GM19455 (cell line): ENCODE data around the gene DHRS7C.
"Not testable (repeated sequence)": the region's sequence is repeated elsewhere in the genome, so short reads cannot be mapped to it uniquely, and the experiment has no call there.

Experiments
- ATAC-seq: cut with Tn5 transposase; IDR thresholded peaks from one replicate; pipeline ENCODE4 v1.9.1; 2021; ENCODE audit not compliant: unreplicated experiment

The DHRS7C gene

DNA sequence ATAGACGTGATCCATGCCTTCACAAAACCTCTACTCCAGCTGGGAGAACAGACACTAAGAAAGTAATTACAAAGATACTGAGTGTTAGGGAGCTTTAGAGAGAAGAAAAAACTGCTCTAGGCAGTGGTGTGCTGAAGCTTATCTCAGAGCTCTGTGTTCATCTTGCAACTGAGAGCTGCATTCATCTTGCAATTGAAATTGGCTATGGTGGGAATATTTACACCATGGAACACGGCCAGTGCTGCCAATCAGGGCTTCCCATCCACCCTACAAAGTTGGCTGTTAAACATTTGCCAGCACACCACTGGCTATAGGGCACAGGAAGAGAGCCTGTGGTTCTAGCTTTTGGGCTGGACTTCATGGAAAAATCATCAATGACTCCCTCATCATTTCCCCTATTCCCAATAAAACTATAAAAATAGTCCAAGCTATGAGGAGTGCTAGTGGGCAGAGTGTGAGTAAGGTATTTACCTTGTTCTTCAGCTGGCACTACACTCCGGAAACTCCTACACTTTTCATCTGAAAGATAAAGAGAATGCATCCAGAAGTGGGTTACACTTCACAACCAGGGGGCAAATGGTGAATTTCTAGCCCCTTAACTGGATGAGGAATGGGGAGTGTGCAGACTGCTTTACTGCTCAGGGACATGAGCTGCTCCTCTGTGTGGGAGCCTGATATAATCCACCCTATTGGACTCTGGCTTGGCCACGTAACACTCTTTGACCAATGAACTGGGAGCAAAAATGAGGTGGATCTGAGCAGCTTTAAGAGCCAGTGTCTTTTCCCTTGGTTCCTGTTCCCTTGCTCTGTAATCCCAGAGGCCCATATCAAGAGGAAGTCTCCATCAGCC is 18.9 kb upstream of the DHRS7C start:
- no peak for ATAC-seq

DNA sequence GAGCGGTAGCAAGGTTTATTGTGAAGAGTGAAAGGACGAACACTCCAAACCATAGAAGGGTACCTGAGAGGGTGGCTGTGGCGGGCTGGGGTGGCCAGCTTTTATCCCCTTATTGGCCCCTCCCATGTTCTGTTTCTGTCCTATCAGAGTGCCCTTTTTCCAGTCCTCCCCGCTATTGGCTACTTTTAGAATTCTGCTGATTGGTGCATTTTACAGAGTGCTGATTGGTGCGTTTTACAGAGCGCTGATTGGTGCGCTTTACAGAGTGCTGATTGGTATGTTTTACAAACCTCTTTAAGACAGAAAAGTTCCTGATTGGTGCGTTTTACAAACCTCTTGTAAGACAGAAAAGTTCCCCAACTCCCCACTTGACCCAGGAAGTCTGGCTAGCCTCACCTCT is 18.0 kb upstream of the DHRS7C start:
- no peak for ATAC-seq

DNA sequence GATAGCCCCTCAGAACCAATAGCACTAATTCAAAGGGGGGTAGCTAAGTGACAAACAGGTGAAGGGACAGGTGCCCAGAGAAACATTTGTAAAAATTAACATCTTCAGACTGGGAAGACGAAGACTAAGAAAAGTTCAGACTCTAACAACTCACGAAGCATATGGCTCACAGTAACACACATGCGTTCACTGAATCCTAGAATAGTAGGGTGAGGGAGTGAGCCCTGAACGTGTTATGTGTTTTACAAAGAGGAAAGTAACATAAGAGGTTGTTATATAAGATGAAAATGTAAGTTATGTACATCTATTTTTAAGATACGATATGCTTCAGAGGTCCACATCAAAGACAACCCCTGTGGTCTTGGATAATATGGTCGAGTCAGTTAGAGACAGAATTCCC is 15.3 kb upstream of the DHRS7C start:
- no peak for ATAC-seq

DNA sequence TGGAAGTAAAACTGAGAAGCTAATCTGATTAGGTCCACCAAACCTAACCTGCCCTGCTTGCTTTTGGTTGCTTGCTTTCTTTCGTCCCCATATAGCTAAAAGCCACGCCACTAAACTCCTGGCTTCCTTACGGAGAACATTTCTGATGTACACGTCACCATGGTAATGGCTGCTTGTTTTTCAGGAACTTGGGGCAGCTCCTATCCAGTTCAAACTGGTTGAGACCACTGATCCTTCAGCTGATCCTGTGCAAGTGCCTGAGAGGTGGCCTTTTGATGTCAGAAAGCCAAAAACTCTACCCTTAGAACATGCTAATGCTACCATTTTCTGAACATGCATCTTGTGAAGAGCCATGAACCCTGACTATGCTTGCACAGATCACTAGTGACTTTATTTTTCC is 14.4 kb upstream of the DHRS7C start:
- ATAC-seq, result no peak

DNA sequence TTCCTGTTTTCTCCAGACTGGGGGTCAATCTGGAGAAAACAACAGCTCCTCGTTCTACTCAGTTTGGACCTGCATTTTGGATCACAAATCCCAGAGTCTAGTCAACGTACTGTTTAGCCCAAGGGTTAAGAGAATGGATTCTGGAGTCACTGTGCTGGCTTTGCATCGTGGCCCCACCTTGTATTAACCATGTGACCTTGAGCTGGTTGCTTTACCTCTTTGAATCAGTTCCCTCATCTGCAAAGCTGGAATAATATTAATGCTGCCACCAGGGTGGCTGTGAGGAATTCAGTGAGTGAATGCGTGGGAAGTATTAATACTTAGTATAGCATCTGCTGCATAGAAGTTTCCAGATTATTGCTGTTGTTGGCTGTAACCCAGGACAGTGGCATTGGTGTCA is 11.3 kb upstream of the DHRS7C start:
- no peak for ATAC-seq

DNA sequence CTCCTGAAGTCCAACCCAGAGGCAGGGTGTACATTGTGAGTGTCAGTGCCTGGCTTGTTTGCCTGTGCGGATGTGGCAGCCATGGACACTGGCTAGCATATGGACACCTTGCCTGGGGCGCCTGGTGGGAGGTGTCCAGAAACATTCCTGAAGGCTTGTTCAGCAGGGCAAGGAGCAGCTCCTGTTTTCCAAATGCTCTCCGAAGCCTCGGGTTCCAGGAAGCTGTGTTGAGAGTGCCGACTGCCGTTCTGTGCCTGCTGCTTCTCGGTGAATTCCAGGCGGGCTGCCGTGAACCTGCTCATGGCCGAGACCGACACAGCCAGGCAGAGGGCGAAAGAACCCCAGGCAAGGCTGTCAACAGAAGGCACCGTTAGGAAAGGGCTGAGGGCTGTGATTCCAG is 10.9 kb upstream of the DHRS7C start:
- no peak for ATAC-seq

DNA sequence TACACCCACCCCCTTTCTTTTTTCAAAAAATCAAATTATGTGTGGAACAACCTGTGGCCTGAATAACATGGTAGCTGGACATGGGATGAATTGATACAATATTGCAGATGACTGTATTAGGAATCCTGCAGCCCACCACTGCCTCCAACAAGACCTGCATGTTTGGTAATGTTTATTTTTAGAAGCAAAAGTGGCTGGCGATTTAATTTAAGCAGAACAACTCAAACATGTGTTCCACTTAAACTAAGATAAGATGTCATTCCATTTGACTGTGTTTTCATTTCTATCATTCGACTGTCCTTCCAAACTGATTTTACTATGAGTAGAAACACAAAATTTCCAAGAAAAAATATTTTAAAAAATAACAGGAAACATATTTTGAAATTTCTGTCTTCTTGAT is 10.1 kb upstream of the DHRS7C start:
- no peak for ATAC-seq

DNA sequence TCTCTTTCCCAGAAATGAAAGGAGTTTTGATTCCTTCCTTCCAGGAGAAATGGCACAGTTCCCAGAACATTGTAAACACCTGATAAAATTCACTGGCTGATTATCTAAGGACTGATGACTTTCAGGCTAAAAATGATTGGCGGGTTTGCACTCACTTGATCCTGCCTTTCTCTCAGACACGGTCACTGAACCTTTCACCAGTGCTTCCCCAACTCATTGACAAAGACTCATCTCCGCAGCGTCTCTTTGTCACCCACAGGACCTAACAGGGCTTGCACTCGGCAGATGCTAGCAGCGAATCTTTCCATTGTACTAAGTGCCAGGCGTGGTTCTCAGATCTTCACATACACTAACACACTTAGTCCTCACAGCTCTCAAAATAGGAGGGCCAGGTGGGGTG is 7.3 kb upstream of the DHRS7C start:
- ATAC-seq, result no peak

DNA sequence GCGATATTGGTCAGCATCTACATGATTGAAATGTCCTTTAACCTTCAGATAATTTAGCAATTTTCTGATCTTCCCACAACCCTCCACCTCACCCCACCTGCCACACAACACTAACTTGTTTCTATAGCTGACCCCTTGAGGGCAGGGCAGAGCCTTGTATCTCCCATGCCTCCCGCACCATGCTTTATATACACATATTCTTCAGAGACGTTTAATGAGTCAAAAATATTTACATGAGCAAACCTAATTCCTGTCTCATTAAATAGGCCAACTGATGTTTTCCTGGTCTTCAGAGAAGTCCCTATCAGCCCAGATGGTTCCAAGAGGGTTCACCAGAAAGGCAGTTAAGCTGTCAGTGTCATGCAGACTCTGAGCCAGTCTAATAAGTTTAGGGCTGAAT is 6.6 kb upstream of the DHRS7C start:
- no peak for ATAC-seq

DNA sequence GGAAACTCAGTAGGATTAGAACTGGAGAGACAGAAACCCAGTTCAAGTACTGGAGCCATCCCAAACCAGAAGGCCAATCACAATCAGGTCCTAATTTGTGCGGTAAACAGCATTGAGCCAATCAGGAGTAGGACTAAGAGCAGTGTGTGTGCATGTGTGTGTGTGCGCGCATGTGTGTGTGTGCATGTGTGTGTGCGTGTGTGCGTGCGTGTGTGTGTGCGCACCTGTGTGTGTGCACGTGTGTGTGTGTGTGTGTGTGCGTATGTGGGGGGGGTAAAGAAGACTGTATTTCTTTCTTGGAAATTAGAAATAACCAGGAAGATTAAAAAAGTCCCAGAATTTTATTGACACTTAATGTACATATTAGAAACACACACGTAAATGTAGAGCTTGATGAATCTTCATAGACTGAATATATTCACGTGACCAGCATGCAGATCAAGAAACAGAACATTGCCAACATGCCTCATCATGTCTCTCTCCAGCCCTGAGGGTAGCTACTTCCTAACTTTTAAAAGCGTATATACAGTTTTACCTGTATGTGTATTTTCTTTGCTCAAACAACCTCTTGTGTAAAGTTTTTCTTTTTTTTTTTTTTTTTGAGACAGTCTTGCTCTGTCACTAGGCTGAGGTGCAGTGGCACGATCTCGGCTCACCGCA is 919 bp upstream of the DHRS7C start:
- ATAC-seq, result no peak

DNA sequence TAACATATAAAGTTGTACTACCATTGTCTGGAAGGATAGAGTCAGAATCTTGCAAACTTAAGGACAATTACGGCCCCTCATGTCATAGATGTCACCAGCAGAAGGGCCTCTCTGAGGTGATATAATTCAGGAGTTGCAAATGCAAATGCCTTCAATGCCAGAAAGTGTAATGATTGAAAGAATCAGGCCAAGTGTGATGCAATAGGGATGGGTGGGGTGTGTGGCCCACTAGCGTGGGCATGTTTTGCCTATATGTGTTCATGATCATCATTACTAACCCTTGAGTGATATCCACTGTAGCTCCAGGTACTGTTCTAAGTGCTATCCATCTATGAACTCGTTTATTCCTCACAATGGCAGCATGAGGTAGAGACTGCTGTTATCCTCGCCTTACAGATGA is 1.1 kb downstream of the DHRS7C start:
- no peak for ATAC-seq

DNA sequence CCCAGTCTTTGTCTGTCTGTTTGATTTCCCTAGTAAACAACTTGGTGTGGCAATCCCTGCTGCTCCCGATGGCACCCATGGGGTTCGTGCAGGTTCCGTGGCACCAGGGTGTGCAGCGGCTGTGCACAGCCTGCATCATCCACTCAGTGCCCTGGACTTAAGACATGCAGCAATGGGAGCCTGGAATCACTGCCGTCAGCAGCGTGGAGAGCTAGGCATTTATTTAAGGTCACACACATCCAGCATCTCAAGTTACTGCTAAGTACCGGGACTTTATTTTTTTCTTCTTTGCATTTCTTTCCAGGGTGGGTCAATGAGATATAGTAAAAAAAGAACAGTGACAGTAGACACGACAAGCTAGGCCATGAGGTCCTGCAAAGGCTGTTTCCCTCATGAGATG is 2.8 kb downstream of the DHRS7C start:
- ATAC-seq, result no peak

DNA sequence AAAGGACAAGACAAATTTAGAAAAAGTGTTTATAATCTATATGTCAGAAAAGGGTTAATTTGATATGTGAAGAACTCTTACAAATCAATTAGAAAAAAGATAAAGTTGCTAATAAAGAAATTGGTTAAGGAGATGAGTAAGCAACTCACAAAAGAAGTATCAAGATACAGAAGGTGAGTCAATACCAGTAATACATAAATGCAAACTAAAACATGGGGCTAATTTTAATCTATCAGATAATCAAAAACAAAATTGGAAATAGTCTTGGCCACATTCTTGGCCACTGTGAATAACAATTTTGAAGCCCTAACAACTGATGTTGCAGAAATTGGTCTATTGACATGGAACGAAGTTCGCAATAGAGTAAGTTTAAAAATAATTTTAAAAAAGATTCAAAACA is 6.8 kb downstream of the DHRS7C start:
- no peak for ATAC-seq

DNA sequence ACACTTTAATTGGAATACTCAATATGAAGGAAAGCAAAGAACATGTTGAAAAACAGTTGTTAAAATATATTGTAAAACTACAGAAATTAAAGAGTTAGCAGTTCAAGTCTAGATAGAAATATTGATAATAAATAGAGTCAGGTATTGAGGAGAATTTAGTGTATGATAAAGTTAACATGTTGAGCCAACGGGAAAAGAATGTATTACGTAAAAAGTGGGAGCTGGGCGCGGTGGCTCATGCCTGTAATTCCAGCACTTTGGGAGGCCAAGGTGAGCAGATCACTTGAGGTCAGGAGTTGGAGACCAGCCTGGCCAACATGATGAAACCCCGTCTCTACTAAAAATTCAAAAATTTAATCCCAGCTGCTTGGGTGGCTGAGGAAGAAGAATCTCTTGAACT is 7.9 kb downstream of the DHRS7C start:
- ATAC-seq, result not testable (repeated sequence)

DNA sequence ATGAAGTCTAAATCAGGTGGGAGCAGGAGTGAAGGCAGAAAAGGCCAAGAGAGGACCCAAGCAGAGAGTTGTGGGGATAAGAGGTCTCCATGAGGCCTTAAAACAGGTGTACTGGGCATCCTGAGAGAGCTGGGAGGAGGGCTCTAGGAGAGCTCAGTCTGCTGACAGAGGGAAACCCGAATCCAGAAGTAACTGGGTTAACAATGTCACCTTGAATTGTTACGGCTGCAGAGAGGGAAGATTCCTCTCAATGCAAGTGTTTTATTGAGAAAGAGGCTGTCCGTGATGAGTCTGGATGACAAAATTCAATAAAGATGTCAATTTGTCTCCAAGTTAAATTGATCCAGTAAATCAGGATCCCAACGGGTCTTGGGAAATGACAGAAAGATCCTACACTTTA is 8.3 kb downstream of the DHRS7C start:
- ATAC-seq, result no peak

DNA sequence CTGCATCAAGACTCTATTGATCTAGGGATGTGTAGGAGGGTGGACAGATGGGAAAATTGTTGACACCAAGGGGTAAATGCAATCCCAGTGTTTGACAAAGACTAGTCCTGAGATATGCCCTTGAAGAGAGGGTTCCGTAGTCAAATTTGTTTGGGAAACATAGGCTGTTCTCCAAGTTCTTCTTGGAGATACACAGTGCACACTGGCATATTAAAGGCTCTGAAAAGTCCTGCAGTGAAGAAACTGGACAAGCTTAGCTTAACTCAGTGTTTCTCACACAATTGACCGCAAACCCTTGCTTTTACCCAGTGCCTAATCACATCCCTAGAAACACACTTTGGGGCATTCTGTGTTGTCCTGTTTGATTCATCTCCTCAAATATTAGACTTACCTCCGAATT is 10.8 kb downstream of the DHRS7C start:
- ATAC-seq, result no peak

DNA sequence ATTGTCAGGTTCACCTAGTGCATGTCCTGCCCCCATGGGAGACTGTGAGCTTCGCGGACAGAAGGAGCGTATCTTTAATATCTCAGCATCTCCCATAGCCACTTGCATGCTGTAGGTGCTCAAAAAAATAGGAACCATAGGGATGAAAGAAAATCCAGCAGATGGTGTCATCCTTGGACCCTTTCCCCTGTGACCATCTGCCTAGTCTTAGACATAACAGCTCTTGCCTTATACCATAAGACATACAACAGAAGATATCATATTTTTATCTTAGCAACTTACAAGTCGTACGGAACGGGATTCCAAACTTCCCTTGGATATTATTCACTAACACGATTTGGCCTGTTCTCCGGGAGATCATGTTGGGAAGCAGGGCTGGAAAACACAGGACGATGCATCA is 14.5 kb downstream of the DHRS7C start:
- no peak for ATAC-seq

DNA sequence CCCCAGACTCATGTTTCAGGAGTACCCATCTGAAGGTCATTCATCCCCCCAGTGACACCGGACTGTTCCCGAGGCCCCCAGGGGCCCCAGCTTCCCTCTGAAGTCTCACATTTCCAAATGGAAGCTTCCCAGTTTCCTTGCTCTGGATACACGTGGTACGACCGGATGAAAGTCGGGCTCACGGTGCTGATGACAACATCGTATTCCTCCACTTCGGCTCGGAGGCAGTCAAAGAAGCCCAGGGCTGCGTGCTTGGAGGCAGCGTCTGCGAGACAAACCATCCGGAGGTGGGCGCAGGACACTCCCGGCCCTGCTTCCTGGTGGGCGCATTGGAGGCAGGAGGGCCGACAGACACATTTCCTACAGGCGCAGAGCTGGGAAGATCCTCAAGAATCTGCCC is 18.7 kb downstream of the DHRS7C start:
- no peak for ATAC-seq

DNA sequence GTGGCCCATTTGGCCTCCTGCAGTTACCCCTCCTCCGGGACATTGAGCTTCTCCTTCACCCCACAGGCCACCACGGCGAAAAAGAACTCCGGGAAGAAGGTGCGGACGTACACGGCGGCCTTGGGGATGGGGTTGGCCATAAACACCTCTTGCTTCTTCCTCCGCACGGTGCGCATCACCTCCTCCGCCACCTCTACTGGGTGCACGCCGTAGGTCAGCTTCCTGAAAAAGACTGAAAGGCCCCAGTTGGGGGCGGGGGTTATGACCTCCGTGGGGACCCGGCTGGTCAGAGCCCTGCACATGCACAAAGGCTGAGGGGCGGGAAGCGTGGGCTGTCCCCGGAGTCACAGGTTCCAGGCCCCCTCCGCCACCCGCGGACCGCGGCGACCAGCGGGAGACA is 19.9 kb downstream of the DHRS7C start:
- ATAC-seq, result no peak

DNA sequence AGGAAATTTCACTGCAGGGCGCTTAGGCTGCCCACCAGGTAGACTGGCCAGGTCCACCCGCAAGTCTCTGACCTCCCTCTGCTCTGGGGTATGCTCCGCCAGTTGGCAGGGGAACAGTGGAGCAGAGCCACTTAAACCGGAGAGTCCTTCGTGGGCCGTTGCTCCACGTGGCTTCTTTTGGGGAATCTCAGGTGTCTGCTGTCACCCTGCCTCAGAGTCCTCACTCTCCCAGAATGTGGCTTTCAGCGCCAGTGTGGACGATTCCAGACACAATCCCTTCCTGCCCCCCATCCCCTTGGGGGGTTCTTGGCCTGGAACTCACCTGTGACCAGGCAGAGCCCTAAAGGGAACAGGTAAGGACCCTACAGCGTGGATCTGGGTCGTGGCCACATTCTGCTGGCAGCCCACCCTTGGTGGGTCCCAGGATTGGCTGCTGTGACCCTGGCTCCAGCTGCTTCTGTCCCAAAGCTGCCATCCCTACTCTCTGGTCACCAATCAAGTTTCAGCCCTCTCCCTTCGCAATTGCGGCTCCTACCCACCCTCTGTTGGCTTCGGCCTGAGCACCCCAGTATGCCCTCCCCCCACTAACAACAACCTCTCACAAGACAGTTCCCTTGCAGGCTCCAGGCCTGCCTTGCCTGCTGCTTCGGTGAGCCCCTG is 22.2 kb downstream of the DHRS7C start:
- no peak for ATAC-seq

DNA sequence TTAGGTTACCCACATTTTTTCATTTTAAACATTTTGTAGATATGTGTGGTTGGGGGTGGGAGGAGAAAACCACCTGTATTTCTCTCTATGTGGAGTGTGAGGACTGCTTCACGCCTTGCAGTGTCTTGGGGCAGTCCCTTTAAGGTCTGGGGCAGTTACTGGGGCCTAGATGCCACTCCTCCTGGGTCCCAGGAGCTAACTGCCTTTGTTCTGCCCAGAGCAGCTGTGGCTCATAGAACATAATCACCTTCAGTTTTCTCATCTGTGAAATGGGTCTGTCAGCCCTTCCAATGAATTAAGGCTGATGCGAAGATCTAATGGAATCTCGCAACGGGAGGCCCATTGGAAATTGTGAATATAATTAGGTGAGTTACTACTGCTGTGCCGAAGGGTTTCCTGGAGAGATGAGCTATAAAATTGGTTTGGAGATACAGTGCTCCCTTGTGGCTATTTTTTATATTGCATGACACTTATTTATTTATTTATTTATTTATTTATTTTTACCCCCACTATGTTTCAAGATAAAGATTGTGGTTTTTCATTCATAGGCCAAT is 22.9 kb downstream of the DHRS7C start:
- no peak for ATAC-seq

DNA sequence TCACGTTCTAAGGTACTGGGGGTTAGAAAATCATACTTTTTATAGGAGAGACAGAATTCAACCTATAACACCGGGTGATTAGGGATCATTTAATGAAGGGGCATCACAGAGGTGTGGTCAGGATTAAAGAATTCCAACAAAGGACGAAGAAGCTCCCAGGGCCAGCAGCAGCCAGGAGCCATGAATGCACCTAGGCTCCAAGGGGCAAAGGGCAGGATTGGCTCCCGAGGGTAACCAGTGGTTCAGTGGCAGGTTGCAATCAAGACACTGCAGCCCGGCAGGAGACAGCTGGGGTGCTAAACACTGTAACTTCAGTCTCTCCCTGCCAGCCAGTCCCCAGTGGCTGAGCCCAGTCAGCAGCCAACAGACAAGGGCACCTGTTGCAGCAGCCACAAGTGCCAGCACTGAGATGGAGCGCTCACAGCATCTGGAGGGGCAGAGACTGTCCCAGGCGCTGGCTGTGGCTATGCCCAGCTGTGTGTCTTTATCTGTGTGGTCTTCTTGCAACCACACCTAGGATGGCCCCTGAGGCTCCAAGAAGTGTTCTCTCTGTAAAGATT is 23.9 kb downstream of the DHRS7C start:
- no peak for ATAC-seq
